IPS DF 6.9 (cell line): ENCODE data around the gene CDC25C.
"Not testable (repeated sequence)": the region's sequence is repeated elsewhere in the genome, so short reads cannot be mapped to it uniquely, and the experiment has no call there.

Experiments used
- DNase-seq: peaks from one replicate; pipeline ENCODE4 v3.0.0-alpha.2; 2013; ENCODE audit warnings: low read depth, low spot score
- H3K27ac ChIP-seq: one replicate; pipeline ENCODE4 v1.5.1; 2013; ENCODE audit warnings: low read length, control low read depth
- H3K27me3 ChIP-seq: 2 replicates; pipeline ENCODE4 v1.6.1; 2013; ENCODE audit warnings: mild to moderate bottlenecking, low read length; ENCODE audit not compliant: control insufficient read depth, insufficient read depth
- H3K36me3 ChIP-seq: 2 replicates; pipeline ENCODE4 v1.6.1; 2013; ENCODE audit warnings: low read length; ENCODE audit not compliant: control insufficient read depth, insufficient read depth
- H3K4me1 ChIP-seq: 2 replicates; pipeline ENCODE4 v1.6.1; 2013; ENCODE audit warnings: low read length; ENCODE audit not compliant: control insufficient read depth, insufficient read depth
- H3K4me3 ChIP-seq: 2 replicates; pipeline ENCODE4 v1.5.1; 2013; ENCODE audit warnings: mild to moderate bottlenecking, low read length
- H3K9me3 ChIP-seq: 2 replicates; pipeline ENCODE4 v1.6.1; 2013; ENCODE audit warnings: low read length, inconsistent platforms; ENCODE audit not compliant: control insufficient read depth, insufficient read depth
- WGBS: extraction: QIAGEN DNeasy Blood & Tissue Kit; methylation state at CpG from one replicate; pipeline ENCODE4 v1.1.7; 2013; ENCODE audit warnings: mixed read lengths, missing lambda C conversion rate; ENCODE audit not compliant: insufficient read length, insufficient coverage; 5-methylcytosine and 5-hydroxymethylcytosine counted together

Gene CDC25C

DNA sequence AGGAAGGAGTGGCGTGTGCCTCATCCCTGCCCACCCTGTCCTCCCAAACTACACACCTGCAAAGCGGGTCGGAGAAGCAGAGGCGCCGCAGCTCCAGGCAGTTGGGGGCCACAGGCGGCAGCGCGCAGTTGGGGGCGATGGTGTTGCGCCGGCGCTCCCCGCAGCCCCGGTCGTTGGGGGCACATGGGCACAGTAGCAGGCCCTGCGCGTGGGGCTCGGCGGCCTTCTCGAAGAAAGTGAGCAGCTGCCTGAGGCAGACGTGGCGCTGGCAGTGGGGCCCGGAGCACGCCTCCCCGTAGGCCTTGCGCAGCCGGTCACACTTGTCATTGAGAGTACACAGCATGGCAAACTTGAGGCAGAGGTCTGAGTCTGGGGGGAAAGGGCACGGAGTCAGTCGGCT, 74.0 kb downstream of the CDC25C start:
- no peaks in the 10 kb centered on the region for H3K36me3 ChIP-seq
- no peaks in the 10 kb centered on the region for H3K9me3 ChIP-seq
- no peaks in the 10 kb centered on the region; the same call in 1 of the 2 replicates for H3K27me3 ChIP-seq
- DNase-seq: no peak
- WGBS: no CpG with 5 or more reads among the region's 29 CpGs
- no peak overlapping the region for H3K27ac ChIP-seq
- H3K4me3 ChIP-seq: no peak overlapping the region
- no peaks in the 10 kb centered on the region for H3K4me1 ChIP-seq

DNA sequence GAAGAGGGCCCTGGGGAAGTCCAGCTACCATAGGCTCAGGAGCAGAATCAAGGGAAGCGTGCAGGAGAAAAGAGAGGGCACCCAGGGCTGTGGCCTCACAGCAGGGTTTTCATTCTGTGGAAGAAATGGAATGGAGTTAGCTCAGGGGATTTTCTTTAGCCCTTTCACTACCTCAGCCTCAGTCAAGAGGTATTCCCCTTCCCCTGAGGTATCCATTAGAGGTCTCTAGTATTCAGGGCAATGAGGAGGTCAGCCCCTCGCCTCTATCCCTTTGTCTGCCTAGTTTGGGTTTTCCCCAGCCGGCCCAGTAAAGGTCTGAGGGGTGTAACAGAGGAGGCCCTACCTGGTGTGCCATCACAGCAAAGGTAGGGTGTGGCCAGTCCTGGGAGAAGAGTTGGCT, 78.7 kb downstream of the CDC25C start:
- no peaks in the 10 kb centered on the region for H3K4me1 ChIP-seq
- H3K36me3 ChIP-seq: no peaks in the 10 kb centered on the region
- H3K27me3 ChIP-seq: no peaks in the 10 kb centered on the region; the same call in 1 of the 2 replicates
- no CpG with 5 or more reads among the region's 3 CpGs for WGBS
- H3K4me3 ChIP-seq: no peak overlapping the region
- no peak overlapping the region for H3K27ac ChIP-seq
- no peak for DNase-seq
- H3K9me3 ChIP-seq: no peaks in the 10 kb centered on the region

DNA sequence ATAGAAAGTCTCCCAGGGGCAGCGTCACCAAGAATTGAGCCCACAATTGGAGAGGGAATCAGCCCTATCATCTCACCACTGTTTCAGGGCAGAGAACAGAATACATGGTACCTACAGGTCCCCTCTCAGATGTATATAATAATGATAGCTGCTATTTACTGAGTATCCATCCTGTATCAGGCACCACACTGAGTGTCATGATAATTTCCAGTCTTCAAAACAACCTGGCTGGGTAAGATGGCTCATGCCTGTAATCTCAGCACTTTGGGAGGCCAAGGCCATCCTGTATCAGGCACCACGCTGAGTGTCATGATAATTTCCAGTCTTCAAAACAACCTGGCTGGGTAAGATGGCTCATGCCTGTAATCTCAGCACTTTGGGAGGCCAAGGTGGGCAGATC, 83.8 kb downstream of the CDC25C start:
- not testable (repeated sequence) for H3K27me3 ChIP-seq, DNase-seq, H3K4me1 ChIP-seq, H3K4me3 ChIP-seq, H3K36me3 ChIP-seq, H3K27ac ChIP-seq, H3K9me3 ChIP-seq
- no CpG with 5 or more reads among the region's 2 CpGs for WGBS

DNA sequence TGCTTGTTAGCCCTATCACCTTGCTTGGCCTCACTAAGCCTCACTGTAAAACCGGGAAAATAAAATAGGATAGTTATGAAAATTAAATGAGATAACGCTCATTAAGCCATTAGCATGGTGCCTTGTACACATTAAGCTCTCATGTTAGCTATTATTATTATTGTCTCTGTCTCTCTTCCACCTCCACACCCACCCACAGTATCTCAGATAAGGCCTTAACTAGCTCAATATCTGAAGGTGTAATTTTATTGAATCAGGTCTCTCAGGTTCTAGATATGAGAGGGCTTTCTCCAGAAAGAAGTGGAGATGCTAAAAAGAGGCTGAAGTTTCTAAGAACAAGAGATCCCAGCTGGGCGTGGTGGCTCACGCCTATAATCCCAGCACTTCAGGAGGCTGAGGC, 84.8 kb downstream of the CDC25C start:
- Histone ChIP-seq H3K27me3 (peaks cover 5% of the 10 kb centered on the region; the same call in 1 of the 2 replicates), H3K4me1 (no peaks in the 10 kb centered on the region), H3K27ac (no peak overlapping the region), H3K36me3 (no peaks in the 10 kb centered on the region), H3K4me3 (no peak overlapping the region), H3K9me3 (no peaks in the 10 kb centered on the region)
- DNase-seq: no peak
- WGBS: no CpG with 5 or more reads among the region's 4 CpGs

DNA sequence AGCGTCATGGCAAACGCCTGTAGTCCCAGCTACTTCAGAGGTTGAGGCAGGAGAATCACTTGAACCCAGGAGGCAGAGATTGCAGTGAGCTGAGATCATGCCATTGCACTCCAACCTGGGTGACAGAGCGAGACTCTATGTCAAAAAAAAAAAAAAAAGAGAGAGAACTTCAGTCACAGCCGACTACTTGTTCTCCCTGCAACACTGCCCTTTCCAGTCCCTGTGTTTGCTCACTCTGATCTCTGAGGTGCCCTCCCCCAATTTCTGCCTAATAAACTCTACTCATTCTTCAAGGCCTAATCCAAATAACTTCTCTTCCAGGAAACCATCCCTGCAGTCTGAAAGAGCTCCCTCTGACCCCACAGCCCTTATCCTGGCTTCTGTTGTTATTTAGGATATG, 85.3 kb downstream of the CDC25C start:
- H3K4me3 ChIP-seq: no peak overlapping the region
- DNase-seq: no peak
- no peak overlapping the region for H3K27ac ChIP-seq
- peaks cover 8% of the 10 kb centered on the region; the same call in 1 of the 2 replicates for H3K27me3 ChIP-seq
- no peaks in the 10 kb centered on the region for H3K4me1 ChIP-seq
- WGBS: no CpG with 5 or more reads among the region's 4 CpGs
- no peaks in the 10 kb centered on the region for H3K9me3 ChIP-seq
- H3K36me3 ChIP-seq: no peaks in the 10 kb centered on the region

DNA sequence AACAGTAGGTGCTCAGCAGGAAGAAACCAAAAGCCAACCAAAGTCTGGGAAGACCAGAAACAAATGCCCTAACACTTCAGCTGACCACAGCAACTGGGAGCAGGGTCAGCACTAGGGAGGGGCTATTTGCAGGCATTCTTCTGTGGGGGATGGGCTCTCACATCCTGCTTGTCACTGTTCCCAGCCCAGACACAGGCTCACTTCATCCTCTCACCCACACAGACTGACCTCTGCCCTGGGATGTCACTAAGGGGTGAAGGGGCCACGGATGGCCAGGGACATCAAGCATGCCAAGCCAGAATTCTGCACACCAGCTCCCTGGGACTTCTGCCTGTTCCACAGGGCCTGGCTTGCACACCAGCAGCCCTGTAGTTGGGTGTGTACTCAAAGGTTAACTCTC, 85.9 kb downstream of the CDC25C start:
- DNase-seq: no peak
- peaks cover 14% of the 10 kb centered on the region for H3K27me3 ChIP-seq

DNA sequence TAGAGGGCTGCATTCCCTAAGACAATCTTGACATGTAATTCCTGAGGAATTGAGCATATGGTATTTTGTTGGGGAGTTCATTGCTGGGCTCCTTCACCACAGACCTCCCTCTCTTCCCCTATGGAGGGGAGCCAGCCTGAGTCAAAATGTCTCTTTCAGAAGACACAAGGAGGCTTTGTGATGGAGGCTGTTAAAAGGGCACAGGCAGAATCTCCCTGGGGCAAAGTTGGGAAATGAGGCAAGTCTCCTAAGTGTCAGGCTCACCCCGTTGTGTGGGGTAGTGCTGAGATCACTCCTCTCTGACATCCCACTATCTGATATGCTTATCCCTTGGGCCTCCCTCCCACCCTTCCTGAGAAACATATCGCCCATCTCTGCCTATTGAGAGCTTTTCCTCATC, 87.8 kb downstream of the CDC25C start:
- H3K4me1 ChIP-seq: no peaks in the 10 kb centered on the region
- no peak overlapping the region for H3K27ac ChIP-seq
- no peak for DNase-seq
- H3K4me3 ChIP-seq: no peak overlapping the region
- H3K36me3 ChIP-seq: no peaks in the 10 kb centered on the region
- no CpG with 5 or more reads among the region's 2 CpGs for WGBS
- peaks cover 15% of the 10 kb centered on the region for H3K27me3 ChIP-seq
- H3K9me3 ChIP-seq: no peaks in the 10 kb centered on the region

More for the DNA sequence above, 85.9 kb downstream of the CDC25C start:
- Histone ChIP-seq H3K4me3 (no peak overlapping the region), H3K9me3 (no peaks in the 10 kb centered on the region), H3K27ac (no peak overlapping the region), H3K4me1 (no peaks in the 10 kb centered on the region), H3K36me3 (no peaks in the 10 kb centered on the region)
- WGBS: no CpG with 5 or more reads among the region's 1 CpG

DNA sequence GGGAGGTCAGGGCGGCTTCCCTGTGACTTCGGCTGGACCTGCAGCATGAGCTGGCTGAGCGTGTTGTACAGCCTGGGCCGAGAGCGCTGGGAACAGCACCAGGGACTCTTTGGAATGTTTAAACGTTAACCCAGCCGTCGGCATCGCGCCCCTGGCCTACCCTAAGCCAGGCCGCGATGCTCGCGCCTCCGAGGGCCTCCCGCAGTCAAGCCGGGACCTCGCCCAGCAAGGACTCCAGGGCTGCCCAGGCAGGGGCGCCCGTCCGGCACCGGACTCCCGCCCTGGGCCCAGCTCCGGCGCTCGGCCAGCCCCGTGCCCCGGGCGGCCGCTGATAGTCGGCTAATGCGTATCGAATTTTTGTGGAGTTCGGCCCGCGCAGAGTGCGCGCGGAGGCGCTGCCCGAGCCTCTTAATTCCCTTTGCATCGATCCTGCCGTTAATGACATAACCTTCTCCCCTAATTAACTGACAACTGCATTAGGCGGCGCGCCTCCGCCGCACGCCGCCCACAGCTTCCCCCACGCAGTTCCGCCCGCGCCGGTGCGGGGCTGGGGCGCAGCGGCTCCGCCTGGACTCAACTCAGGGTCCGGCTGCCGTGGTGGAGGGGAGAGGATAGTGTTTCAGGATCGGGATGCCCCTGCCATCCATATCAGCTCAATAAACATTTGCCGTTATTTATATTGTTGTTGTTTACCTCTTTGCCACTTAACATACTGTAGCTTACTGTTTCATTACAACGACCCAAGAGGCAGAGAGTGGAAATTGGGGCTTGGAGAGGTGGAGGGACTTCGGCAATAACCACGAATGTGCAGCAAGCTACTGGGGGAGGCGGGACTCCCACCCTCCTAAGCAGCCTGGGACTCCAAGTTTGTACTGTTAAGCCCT, 89.7 kb downstream of the CDC25C start:
- Histone ChIP-seq H3K27me3 (peaks cover 15% of the 10 kb centered on the region), H3K4me1 (no peaks in the 10 kb centered on the region), H3K9me3 (no peaks in the 10 kb centered on the region), H3K4me3 (peak overlapping the region; percentile 43; the same call in 1 of the 2 replicates), H3K36me3 (no peaks in the 10 kb centered on the region), H3K27ac (no peak overlapping the region)
- WGBS: no CpG with 5 or more reads among the region's 67 CpGs
- no peak for DNase-seq

DNA sequence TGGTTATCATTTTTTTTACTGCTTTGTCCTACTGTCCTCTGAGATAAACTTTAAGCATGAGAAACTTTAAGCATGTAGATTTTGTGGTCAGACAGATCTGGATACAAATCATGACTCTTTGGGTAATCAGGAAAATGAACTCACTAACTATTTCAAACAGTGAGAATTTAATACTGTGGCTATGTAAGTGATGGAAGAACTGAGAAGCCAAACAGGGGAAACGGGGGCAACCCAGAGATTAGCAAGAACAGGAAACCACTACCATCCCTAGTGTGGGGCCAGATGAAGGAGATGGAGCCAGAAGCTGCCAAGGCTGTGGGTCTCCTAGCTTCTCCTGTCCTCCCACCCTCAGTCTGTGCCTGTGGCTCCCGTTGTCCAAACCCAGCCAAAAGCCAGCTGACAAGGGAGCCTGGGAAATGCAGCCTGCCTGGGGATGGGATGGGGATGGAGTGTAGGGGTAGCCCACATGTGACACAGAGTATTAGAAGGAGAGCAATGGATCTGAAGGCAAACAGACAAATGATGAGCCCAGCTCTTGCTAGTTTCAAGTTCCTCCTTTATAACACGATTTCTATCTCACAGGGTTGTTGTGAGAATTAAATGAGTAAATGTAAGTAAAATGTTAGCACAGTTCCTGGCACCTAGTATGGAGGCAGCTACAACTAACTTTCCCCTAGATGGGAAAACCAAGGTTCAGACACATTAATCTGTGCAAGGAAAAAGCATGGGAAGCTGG, 90.8 kb downstream of the CDC25C start:
- Histone ChIP-seq H3K36me3 (no peaks in the 10 kb centered on the region), H3K4me3 (no peak overlapping the region), H3K9me3 (no peaks in the 10 kb centered on the region), H3K27ac (no peak overlapping the region), H3K4me1 (no peaks in the 10 kb centered on the region), H3K27me3 (peaks cover 15% of the 10 kb centered on the region)
- WGBS: no CpG with 5 or more reads among the region's 3 CpGs
- no peak for DNase-seq

DNA sequence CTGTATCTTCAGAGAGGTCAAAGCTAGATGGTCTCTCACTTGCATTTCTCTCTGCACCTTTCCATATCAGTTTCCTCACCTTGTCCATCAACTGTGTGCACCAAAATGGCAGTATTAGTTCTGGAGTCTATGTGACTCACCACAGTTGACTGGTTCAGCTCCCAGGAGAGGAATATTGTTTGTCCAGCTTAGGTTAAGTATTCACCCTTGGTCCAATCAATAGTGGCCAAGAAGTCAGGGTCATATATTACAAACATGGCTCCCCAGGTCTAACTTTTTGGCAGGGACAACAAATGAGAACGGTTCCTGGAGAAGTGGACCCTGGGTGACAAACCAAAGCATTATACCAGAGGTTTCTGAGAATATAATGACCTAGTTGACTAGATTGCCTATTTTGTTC, 93.6 kb downstream of the CDC25C start:
- Histone ChIP-seq H3K36me3 (no peaks in the 10 kb centered on the region), H3K4me3 (no peak overlapping the region), H3K4me1 (no peaks in the 10 kb centered on the region), H3K27me3 (peaks cover 15% of the 10 kb centered on the region), H3K9me3 (no peaks in the 10 kb centered on the region), H3K27ac (no peak overlapping the region)
- WGBS: no CpG with 5 or more reads among the region's 1 CpG
- no peak for DNase-seq
